ENCODE results near the gene RP2. TPM values are rescaled to one million over a fixed set of nuclear protein-coding genes. Genes with fewer than 3 reads are reported as not detected.

RP2 gene
- total and polyA plus RNA-seq, 9 of the 15 experiments (the other 6 are each of a cell fraction or from before 2014, with no cell fraction given) = 2.0 to 6.9 (median 3.5) TPM

DNA sequence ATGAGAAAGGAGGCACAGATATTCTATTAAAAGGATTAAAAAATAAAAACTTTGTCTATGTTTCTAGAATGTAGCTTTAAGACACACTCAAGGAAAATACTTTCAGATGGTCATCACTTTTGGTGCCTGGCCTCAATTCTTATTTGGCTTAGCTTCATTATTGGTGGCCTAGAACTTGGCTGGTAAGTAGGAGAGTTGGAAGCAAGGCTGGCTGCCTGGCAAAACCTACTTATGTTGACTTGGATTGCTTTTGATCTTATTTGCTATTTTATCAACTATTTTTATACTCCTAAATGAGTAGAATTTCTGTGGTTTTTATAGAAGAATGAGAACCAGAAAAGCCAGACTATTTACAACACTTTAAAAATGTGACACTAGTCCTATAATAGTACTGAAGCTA, 40.1 kb downstream of the RP2 start:
- Histone ChIP-seq H3K4me2 (ENCODE audit: insufficient read depth, low read length) (no peak overlapping the region), H3K9ac (ENCODE audit: insufficient read depth in 1 of 2, low read depth in 2 of 2, low read length in 2 of 2) (no peak overlapping the region), H3K9me3 (replicated peaks; ENCODE audit: control insufficient read depth, insufficient read depth, low read depth, low read length) (no peaks in the 10 kb centered on the region), H3K79me2 (ENCODE audit: control insufficient read depth, insufficient read depth, low read length) (no peaks in the 10 kb centered on the region), H3K4me3 (no peak overlapping the region), H2AFZ (ENCODE audit: low read depth, low read length) (no peak overlapping the region), H4K20me1 (replicated peaks; ENCODE audit: control insufficient read depth, insufficient read depth, low read length) (no peaks in the 10 kb centered on the region), H3K27ac (ENCODE audit: extremely low read depth, low read depth, low read length) (no peak overlapping the region), H3K4me1 (replicated peaks in 1 of 2; ENCODE audit: control insufficient read depth in 2 of 2, insufficient read depth in 2 of 2, low read length in 2 of 2) (no peaks in the 10 kb centered on the region), H3K36me3 (ENCODE audit: control insufficient read depth, insufficient read depth, low read length) (no peaks in the 10 kb centered on the region), H3K9me1 (ENCODE audit: control insufficient read depth, insufficient read depth, low read length) (no peaks in the 10 kb centered on the region), H3K27me3 (ENCODE audit: control insufficient read depth in 2 of 2, insufficient read depth in 2 of 2, low read length in 2 of 2) (no peaks in the 10 kb centered on the region)
- ChIA-PET POLR2A (no interaction called here), CTCF (ENCODE audit: low intra/inter-chr PET ratio) (no interaction called here)
- TF ChIP-seq BCL6 (CRISPR knock-in tag; IDR thresholded peaks at IDR 0.05) (no peak), TCF7L2 (IDR thresholded peaks at IDR 0.05; ENCODE audit: low read depth, low read length) (no peak), CBFB (CRISPR knock-in tag; IDR thresholded peaks at IDR 0.05) (no peak), HCFC1 (IDR thresholded peaks at IDR 0.05; ENCODE audit: low read depth, low read length) (no peak), BRCA1 (IDR thresholded peaks at IDR 0.05) (no peak), BRCA1 (CRISPR knock-in tag; IDR thresholded peaks at IDR 0.05) (no peak), MED1 (CRISPR knock-in tag; IDR thresholded peaks at IDR 0.05; ENCODE audit: borderline replicate concordance) (no peak), ZNF324 (CRISPR knock-in tag; IDR thresholded peaks at IDR 0.05) (no peak), ZNF830 (CRISPR knock-in tag; IDR thresholded peaks at IDR 0.05) (no peak)
- TF ChIP-seq, protein P1, sequence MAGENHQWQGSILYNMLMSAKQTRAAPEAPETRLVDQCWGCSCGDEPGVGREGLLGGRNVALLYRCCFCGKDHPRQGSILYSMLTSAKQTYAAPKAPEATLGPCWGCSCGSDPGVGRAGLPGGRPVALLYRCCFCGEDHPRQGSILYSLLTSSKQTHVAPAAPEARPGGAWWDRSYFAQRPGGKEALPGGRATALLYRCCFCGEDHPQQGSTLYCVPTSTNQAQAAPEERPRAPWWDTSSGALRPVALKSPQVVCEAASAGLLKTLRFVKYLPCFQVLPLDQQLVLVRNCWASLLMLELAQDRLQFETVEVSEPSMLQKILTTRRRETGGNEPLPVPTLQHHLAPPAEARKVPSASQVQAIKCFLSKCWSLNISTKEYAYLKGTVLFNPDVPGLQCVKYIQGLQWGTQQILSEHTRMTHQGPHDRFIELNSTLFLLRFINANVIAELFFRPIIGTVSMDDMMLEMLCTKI (IDR thresholded peaks at IDR 0.05; ENCODE audit: partially characterized antibody) = no peak
- TF ChIP-seq, protein P2, sequence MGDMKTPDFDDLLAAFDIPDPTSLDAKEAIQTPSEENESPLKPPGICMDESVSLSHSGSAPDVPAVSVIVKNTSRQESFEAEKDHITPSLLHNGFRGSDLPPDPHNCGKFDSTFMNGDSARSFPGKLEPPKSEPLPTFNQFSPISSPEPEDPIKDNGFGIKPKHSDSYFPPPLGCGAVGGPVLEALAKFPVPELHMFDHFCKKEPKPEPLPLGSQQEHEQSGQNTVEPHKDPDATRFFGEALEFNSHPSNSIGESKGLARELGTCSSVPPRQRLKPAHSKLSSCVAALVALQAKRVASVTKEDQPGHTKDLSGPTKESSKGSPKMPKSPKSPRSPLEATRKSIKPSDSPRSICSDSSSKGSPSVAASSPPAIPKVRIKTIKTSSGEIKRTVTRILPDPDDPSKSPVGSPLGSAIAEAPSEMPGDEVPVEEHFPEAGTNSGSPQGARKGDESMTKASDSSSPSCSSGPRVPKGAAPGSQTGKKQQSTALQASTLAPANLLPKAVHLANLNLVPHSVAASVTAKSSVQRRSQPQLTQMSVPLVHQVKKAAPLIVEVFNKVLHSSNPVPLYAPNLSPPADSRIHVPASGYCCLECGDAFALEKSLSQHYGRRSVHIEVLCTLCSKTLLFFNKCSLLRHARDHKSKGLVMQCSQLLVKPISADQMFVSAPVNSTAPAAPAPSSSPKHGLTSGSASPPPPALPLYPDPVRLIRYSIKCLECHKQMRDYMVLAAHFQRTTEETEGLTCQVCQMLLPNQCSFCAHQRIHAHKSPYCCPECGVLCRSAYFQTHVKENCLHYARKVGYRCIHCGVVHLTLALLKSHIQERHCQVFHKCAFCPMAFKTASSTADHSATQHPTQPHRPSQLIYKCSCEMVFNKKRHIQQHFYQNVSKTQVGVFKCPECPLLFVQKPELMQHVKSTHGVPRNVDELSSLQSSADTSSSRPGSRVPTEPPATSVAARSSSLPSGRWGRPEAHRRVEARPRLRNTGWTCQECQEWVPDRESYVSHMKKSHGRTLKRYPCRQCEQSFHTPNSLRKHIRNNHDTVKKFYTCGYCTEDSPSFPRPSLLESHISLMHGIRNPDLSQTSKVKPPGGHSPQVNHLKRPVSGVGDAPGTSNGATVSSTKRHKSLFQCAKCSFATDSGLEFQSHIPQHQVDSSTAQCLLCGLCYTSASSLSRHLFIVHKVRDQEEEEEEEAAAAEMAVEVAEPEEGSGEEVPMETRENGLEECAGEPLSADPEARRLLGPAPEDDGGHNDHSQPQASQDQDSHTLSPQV (IDR thresholded peaks at IDR 0.05) = no peak
- TF ChIP-seq, protein P3, sequence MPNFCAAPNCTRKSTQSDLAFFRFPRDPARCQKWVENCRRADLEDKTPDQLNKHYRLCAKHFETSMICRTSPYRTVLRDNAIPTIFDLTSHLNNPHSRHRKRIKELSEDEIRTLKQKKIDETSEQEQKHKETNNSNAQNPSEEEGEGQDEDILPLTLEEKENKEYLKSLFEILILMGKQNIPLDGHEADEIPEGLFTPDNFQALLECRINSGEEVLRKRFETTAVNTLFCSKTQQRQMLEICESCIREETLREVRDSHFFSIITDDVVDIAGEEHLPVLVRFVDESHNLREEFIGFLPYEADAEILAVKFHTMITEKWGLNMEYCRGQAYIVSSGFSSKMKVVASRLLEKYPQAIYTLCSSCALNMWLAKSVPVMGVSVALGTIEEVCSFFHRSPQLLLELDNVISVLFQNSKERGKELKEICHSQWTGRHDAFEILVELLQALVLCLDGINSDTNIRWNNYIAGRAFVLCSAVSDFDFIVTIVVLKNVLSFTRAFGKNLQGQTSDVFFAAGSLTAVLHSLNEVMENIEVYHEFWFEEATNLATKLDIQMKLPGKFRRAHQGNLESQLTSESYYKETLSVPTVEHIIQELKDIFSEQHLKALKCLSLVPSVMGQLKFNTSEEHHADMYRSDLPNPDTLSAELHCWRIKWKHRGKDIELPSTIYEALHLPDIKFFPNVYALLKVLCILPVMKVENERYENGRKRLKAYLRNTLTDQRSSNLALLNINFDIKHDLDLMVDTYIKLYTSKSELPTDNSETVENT (CRISPR knock-in tag; IDR thresholded peaks at IDR 0.05) = no peak
- ATAC-seq (no peak), DNase-seq (ENCODE audit: extremely low read depth in 1 of 4, low spot score in 3 of 4) (no peak), FAIRE-seq (no peak)
- in situ Hi-C loops (cut with MboI) (no loop called here), intact Hi-C loops (cut with micrococcal nuclease) (no loop called here)
- BruUV-seq (replicated peaks) = no TSS peak

Data from K562 (cell line).